H1 (cell line): Measurements from ENCODE around the gene GABRR3. TPM values are rescaled to one million over a fixed set of nuclear protein-coding genes. Genes with fewer than 3 reads are reported as not detected.

ENCODE experiments used
- CEBPB ChIP-seq: IDR thresholded peaks from 2 replicates; pipeline ENCODE4 v1.6.1; 2012; ENCODE audit warnings: low read depth, low read length
- RBBP5 ChIP-seq: IDR thresholded peaks from 2 replicates; pipeline ENCODE4 v1.7.1; 2012; ENCODE audit warnings: low read depth, mild to moderate bottlenecking, inconsistent platforms, low read length, moderate library complexity, borderline replicate concordance
- polyA plus RNA-seq, 7 experiments: library from polyadenylated mRNA; depleted of rRNA in 3 of 7; stranded (reverse) in 5 of 7; unstranded in 2 of 7; fragments of >200 nt in 5 of 7; fragments of 200-250 nt in 2 of 7; gene quantifications; 1 replicate in 5 of 7; 2 replicates in 1 of 7; 4 replicates in 1 of 7; pipeline versions ENCODE4 v1.2.1 to v1.2.3, GENCODE V29; 2011 to 2013; ENCODE audit warnings: missing spikeins in 2 of 7, mixed read lengths in 2 of 7
- total RNA-seq: library from RNA; stranded (reverse); fragmentation: NEBNext Ultra II Directional; extraction: Animal tissue kit (Norgen Biotek cat#: 25700); gene quantifications from 2 replicates; pipeline ENCODE4 v1.2.1, GENCODE V29; 2021

The GABRR3 gene
- total and polyA plus RNA-seq, 2 of the 8 experiments (the other 6 are each of a cell fraction or from before 2014, with no cell fraction given): not detected

DNA sequence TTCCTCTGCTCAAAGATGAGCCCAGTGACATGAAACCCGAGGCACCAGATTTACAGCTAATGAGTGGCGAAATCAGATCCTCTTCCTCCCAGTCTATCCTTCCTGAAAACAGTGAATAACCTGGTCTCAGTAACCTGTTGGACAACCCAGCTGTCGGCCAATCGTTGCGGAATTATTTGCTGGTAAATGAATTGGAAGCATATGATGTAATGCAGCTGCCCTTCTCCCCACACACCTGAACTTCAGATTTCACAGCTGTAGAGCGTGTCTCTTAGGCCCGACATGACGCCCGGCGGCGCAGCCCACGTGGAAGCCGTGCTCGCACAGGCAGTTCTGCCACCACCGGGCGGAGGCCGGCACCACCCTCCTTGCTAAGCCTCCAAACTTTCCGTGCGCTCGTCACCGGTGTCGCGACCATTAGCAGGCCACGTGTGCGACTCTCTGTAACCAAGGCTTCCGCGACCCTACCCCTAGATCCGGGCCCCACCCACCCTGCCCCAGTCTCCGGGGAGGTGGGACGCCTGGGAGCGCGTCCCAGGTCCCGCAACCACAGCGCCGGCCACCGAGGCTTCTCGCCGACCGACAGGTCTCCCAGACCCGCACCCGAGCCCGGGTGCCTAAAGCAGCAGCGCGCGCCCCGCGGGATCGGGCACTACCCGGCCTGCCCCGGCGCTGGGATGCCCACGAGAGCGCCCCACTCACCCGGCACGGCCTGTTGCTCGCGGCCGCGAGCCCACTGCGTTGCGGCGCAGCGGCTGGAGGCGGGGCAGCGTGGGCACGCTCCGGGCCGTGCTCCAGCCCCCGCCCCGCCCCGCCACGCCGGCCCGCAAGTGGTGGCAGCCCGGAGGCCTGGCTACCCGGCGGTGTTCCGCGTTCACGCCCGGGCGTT lies 63.2 kb downstream of the GABRR3 start, which contains the start of gene RIOX2 (continued):
- peak; percentile 63; the same call in 1 of the 2 replicates for TF ChIP-seq RBBP5
- TF ChIP-seq CEBPB: no peak
